Right renal pelvis (tissue), 4 donors: ENCODE data around the gene FREY1. TPM values are rescaled to one million over a fixed set of nuclear protein-coding genes. Genes with fewer than 3 reads are reported as not detected.

ENCODE experiments used
- DNase-seq, 4 donors: peaks; one replicate each; pipeline ENCODE4 v3.0.0-alpha.2; 2013; ENCODE audit warnings: low read depth in 4 of 4, low spot score in 3 of 4, missing footprints in 1 of 4
- polyA plus RNA-seq, 4 donors: library from polyadenylated mRNA; unstranded; fragments of 120-200 nt; gene quantifications; one replicate each; pipeline ENCODE4 v1.2.1, GENCODE V29; 2013; ENCODE audit not compliant: insufficient read length in 4 of 4

Gene FREY1
- polyA plus RNA-seq, 4 donors = 0.45 to 0.55 (median 0.55) TPM; not detected in 1

- no peak for DNase-seq
These were observed 22.5 kb upstream of the FREY1 start for GRCh38 chr11:45929486-45930030.

GRCh38 chr11:45928535-45929215 is 21.6 kb upstream of the FREY1 start:
- no peak for DNase-seq

GRCh38 chr11:45927684-45928413 is 20.8 kb upstream of the FREY1 start:
- no peak for DNase-seq

- no peak for DNase-seq
These were observed 20.2 kb upstream of the FREY1 start for GRCh38 chr11:45927332-45927683.

GRCh38 chr11:45926536-45927331 is 19.7 kb upstream of the FREY1 start:
- no peak for DNase-seq

- no peak for DNase-seq
These were observed 18.9 kb upstream of the FREY1 start for GRCh38 chr11:45926001-45926401.

GRCh38 chr11:45925550-45925949 is 18.5 kb upstream of the FREY1 start:
- no peak for DNase-seq

- no peak for DNase-seq
These were observed 17.9 kb upstream of the FREY1 start for GRCh38 chr11:45924927-45925326.

GRCh38 chr11:45924036-45924915 is 17.2 kb upstream of the FREY1 start:
- DNase-seq = no peak

GRCh38 chr11:45922425-45923082 is 15.5 kb upstream of the FREY1 start, which contains the start of gene LARGE2:
Gene LARGE2, plus strand, starts transcription at chr11:45922656. Its CDS starts 227 bp downstream, at chr11:45922883.
- DNase-seq = no peak

- DNase-seq = no peak
These were observed 14.7 kb upstream of the FREY1 start for GRCh38 chr11:45921561-45922424.

GRCh38 chr11:45920531-45921477 is 13.7 kb upstream of the FREY1 start:
- DNase-seq = no peak

GRCh38 chr11:45919806-45920530 is 12.9 kb upstream of the FREY1 start:
- no peak for DNase-seq

GRCh38 chr11:45918962-45919675 is 12.0 kb upstream of the FREY1 start:
- no peak for DNase-seq

GRCh38 chr11:45918331-45918941 is 11.4 kb upstream of the FREY1 start:
- no peak for DNase-seq
